ENCODE data around the gene SPATA6L.

Gene SPATA6L

DNA sequence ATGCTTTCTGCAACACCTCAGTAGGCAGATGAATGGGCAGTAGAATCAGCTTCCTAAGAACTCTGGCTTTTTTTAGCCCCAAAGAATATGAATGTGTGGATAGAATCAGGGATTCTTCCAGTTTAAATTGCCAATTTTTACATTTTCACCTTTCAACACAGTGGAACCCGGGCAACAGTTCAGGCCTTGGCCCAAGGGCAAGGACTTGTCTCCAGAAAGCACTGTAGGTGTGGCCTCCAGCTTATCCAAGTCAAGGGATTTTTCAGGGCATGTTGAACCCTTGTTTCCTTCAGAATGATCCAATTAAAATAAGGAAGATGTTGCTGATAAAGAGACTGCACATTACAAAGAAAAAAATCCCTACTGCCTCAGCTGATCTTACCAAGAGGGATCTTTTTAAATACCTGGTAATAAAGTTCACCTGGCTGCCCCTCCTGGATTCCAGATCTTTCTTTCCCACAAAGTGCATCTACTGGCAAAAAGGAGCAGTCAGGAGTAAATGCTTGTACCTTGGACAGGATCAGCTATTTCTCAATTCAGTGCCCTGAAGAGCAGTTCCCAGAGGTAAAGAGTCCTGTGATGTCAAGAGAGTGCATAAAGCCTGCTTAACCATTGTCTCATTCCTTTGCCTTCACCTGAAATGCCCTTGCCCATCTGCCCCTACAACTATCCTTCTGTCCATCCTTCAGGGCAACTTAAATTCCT is 84.3 kb downstream of the SPATA6L start:
- no peak for DNase-seq

DNA sequence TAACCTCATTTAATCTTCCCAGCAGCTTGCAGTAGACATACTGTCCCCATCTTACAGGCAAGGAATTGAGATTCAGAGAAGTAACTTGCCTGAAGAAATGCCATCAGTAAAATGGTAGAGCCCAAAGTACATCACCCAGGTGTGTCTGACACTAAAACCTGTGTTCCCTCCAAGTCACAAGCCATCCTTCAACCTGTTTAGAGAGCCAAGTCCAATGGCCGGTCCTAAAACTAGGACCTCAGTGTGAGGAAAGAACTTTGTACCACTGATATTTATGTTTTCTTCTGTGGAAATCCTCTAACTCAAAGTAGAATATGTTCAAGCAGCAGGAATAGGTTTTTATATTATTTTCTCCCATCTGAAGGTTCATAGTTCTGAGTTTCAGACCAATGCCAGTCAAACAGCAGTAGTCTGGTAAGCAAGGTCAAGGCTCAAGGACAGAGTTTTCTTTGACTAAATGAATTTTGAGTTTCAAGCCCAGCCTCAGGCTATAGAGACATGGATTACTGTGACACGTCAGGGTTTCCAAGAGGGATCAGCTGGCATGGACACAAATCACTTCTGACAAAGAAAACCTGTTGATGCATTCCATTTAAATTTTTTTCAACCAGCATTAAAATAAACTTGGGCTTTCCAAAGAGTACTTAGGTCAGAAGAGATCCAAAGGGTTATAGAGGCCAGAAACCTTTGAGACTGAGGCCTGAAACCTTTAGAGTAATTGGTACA is 85.1 kb downstream of the SPATA6L start:
- no peak for DNase-seq

DNA sequence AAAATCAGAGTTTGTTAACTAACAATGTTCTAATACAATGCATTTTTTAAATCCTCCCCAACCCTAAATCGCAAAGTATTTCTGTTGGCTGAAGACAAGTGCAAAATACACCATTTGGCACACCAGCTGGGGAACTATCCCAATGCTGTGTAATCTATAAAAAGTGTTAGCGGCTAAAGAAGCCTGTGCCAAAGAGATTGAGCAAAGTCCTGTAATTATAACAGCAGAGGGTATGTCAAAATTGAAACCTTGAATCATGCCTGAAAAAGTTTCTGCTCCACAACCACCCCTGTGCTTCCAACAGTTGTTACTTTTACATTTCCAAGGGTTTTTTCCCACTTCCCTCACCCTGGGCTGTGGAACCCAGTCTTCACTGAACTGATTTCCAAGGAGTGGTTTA is 87.3 kb downstream of the SPATA6L start:
- no peak for DNase-seq

DNA sequence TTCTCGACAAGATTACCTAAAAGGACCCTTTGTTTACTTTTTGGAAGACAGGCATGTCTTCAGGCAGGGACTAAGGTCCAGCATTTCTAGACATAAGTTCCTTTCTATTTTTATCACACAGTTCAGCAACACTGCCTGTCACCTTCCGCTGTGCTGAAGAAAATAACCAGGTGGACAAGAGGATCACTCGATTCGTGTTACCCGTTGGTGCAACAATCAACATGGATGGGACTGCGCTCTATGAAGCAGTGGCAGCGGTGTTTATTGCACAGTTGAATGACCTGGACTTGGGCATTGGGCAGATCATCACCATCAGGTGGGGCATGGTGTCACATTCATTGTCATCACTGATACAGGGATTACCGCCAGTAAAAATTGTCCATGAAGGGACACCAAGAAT is 89.8 kb downstream of the SPATA6L start:
- no peak for DNase-seq

DNA sequence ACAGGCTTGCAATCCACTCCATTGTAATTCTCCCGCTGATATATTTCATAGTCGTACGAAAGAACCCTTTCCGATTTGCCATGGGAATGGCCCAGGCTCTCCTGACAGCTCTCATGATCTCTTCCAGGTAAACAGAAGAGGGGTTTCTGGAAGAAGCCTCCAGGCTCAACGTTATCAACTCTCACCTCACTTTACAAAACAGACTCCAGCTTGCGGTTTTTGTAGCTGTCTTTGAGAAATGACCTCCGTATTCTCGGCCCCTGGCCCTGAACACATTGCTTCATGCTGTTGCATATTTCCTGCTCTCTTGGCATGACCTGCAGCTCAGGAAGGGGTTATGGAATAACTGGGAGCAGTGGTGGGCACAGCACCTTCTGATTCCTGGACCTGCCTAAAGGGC is 90.3 kb downstream of the SPATA6L start:
- no peak for DNase-seq

DNA sequence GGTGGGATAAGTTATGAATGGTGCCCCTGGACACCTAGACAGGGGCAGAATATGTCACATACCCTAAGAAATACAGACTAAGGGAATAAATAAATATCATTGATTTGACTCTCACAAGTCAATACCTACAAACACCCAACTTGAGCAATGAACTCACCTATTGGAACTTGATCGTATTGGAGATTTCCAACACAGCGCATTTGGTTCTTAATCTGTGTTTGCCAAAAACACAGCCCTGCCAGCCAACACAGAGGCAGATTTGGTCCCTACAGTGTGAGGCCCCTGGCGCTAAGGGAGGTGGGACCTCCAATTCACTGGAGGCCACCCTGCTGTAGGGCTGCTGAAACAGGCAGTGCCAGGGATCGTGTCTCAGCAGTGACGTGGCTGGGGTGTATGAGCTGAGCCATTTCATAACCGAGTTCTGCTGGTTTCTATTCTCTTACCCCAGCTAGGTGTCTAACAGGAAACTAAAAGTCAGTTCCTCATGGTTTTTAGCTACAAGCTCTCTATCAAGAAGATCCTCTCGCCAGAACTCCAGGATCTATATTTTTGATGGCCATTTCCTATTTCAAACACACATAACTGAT is 91.5 kb downstream of the SPATA6L start:
- peak; percentile 13 to 20 for DNase-seq

DNA sequence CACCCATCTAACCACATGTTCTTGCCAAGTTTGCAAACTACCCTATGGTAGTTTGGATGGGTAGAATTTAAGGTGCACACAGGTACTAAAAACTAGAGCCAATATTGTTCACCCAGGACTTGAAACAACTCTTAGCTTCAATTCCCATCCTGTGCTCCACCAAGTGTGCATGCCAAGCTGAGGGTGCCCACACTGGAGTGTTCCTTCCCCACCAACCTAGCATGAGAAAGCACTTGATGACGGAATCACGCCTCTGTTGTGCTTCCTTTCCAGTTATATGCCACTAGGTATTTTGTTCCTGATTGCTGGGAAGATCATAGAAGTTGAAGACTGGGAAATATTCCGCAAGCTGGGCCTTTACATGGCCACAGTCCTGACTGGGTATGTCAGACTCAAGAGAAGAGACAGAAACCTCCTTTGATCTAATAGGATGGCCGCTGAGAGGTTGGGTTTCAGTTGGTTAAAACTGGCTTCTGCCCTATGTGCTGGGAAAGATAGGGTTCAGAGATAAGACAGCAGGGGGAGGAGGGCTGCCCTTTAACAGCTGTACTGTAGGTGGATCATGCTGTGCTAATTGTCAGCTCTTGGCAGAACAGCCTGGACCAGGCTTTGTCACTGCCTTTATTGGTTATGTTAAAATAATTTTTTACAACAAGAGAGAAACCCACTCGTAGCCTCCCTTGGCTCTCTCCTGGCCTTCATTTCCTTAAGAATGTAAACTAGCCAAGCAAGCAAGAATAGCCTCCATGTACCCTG is 92.5 kb downstream of the SPATA6L start:
- DNase-seq = no peak

DNA sequence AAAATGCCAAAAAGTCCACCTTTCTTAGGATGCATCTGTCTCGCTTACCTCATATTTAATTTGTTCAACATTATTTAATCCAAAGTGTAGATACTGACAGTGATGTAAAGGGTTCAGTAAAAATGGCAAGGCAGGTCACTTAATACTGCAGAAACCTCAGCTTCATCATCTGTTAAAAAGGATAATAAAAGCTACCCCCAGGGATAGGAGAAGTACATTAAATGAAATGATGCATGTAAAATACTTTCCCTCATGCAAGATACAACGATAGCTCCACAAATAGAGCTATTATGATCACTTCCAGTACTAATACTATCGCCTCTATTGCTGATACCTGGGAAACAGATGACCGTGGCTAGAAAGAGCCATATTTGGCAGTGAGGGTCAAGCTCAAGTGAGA is 93.1 kb downstream of the SPATA6L start:
- no peak for DNase-seq

DNA sequence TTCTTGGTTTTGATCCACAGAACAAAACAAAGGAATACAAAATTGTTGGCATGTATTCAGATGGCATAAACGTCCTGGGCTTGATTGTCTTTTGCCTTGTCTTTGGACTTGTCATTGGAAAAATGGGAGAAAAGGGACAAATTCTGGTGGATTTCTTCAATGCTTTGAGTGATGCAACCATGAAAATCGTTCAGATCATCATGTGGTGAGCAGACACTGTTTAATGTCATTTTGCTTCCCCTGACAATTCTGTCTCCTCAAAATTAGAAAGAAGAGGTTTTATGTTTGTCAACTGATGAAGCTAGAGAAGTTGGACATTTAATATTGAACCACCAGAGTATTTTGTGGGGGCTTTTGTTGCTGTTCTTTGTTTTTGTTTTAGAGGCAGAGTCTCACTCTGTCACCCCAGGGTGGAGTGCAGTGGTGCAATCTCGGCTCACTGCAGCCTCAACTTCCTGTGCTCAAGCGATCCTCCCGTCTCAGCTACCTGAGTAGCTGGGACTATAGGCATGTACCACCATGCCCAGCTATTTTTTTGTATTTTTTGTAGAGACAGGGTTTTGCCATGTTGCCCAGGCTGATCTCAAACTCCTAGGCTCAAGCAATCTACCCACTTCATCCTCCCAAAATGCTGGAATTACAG is 94.0 kb downstream of the SPATA6L start:
- DNase-seq = peak in 1 of 2 experiments; percentile 10

DNA sequence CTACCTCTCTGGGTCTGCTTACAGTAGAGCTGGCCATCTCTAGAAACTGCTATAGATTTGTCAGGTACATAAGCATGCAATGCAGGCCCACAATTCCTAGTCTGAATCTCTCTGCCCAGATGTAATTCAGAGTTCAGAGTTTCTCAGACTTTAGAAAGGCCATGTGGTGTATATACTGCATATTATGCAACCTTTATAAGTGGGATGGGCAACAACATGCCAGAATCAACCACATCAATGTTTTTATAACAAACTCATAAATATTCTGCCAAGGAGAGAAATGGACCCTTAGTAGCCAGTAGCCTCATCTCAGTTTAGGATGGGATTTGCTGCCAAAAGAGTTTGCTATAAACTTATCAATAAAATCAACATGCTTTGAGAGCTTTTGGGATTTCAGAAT is 97.2 kb downstream of the SPATA6L start:
- DNase-seq = no peak

DNA sequence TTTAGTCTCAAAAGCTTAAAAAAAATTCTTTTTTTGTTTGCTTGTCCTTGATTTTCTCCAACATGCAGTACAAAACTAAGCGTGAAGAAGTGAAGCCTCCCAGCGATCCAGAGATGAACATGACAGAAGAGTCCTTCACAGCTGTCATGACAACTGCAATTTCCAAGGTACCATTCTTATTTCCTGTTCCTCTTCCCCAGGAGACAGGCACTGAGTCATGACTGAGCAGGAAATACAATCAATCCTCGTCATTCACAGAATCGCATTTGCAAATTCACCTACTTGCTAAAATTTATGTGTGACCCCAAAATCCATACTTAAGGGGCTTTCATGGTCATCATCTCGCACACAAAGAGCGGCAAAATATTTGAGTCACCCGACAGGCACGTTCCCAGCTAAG is 98.7 kb downstream of the SPATA6L start:
- DNase-seq = no peak

DNA sequence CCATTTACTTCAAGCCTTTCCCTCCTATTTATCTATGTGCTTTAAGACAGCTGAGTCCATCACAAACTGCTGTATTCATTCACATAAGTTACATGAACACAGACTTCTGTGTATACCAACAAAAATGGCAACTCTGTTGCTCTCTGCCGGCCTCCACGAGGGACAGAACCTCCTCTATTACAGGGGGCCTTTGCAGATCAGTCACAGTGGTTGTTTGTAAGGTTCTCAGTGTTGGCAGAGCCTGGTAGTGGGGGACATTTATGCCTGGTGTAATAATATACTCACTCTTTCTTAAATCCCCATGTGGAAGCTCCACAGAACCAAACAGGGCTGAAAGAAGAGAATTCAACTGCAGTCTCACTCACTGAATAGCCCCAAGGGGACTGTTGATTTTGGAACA is 99.5 kb downstream of the SPATA6L start:
- no peak for DNase-seq

DNA sequence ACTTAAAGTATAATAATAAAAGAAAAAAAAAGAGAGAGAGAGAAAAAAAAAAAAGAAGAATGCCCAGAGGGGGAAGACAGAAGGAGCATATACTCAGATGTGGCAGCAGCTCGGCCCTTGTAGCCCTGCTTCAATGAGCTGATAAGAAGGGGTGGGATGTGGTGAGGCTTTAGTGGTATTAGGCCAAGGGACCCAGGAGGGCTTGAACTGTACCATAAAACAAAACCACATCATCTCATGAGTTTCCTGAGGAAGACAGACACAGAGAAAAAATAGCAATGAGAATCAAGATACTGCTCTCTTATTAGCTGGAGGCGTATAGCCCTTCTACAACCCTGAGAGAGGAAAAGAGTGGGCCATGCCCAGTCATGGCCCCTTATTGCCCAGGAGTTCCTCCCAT is 103.2 kb downstream of the SPATA6L start:
- DNase-seq = no peak

DNA sequence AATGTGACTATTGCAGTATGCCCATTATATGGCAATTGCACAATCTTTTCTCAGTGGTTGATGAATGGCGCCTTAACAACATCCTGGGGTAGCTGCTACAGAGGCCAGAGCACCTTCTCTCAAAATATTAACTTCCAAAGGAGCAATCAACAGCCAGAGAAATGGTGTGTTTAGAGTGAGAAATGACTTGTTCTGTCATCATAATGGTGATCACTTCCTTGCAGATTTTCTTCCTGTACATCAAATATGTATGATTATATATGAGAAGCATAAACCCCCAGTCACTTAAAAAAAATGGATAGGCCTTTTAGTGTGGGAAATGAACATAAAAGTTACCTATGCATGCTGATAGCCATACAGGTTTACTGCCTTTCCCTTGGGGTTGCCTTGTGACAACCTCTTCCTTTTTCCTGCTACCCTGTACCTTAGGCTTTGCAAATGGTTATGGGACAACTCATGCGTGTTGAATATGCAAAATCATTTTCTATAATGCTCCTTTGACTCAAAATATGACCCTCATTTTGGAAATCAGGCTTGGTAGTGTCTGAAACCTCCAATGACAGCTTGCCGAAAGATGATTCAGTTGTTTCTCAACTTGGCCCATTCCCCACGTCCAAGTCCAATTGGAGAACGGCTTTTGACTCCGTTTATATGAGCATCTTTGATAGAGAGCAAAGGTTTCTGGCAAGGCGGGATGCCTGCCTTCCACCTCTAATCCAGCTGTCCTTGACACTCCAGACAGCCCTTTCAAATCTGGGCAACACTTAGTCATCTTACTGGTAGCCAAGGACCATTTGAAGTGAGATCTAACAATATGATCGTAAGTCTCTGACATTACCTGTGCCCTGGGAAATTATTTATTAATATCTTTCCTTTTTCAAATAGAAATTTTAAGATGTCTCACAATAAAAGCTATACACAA is 106.8 kb downstream of the SPATA6L start:
- no peak for DNase-seq

DNA sequence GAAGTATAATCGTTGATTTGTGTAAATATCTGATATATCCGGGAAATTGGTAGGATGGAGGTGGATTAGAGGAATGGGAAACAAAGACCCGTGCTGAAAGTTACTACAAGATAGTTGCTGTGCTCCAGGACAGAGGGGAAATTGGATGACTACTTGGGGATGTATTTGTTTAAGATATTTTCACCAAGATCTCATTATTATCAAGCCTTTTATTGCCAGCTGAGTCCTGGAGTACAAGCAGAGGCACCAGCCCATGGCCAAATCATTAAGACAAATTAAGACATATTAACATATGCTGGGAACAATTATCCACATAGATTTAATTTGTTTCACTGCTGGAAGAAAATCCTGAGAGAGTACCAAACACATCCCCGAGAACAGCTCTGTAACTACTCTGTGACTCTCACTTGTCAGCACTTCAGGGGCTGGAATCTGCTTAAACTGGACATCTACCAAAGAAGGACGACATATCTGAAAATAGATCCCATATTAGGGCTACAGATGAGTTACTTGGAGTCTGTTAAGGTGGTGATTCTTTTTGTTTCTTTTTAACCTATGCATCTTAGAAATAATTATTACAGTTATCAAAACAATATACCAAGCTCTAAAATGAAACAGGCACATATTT is 107.8 kb downstream of the SPATA6L start:
- no peak for DNase-seq

DNA sequence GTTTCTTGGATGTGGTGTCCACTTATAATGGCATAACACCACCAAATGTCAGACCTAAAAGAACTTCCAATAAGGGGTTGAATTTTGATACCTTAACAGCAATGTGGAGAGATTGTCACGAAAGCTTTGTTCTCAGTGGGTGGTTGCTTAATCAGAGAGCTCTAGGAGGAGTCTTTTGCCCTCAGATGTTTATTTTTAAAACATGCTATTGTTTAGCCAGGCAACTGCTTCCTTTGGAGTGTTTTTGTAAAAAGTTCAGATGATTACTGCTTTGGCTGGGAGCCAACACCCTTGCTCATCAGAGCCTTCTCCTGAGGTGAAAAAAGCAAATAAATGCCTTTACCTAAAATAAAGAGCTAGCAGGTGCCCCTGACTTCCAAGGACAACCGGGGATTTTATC is 111.0 kb downstream of the SPATA6L start:
- no peak for DNase-seq

DNA sequence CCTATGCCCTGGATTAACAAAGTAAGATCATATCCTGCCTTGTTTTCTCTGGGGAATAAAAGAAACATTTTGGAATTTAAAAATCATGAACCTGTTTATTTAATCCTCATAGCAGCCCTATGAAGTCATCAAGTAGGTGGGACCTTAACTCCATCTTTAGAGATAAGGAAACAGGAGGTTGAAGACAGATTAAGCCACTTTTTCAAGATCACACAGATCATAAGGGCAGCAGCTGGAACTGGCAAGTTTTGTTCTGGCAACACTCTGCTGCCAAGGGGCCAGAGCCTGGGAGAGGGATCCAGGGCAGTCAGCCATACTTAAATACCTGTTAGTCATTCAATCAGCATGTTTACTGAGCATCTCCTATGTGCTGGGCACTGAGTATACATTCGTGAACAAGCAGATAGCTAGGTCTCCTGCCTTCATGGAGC is 112.3 kb downstream of the SPATA6L start:
- no peak for DNase-seq

DNA sequence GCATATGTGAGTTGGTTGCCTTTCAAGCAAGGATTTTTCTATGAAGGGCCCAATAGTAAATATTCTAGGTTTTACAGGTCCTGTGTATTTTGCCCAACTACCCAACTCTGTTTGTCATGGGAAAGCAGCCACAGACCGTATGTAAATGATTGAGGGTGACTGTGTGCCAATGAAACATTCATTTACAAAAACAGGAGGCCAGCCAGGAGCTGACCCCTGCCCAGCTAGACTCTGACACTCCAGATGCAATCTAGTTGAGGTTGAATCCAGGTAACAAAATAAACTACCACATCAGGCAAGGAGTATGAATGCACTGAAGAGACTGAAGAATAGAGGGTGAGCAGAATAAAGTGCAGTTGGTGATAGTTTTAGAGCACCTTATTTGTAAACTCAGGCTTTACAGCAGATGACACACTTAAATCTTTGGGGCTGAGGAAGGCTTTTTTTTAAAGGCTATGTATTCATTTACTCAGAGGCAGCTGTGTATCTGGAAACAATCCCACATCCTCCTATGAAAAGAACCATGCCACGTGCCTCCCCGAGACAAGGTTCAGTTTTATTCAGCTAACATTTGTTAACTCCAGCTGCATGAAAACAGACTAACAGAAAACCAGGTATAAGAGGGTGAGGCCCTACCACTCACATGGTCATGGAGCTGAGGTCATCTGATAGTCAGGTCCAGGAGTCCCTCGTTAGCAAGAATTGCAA is 115.3 kb downstream of the SPATA6L start:
- no peak for DNase-seq

DNA sequence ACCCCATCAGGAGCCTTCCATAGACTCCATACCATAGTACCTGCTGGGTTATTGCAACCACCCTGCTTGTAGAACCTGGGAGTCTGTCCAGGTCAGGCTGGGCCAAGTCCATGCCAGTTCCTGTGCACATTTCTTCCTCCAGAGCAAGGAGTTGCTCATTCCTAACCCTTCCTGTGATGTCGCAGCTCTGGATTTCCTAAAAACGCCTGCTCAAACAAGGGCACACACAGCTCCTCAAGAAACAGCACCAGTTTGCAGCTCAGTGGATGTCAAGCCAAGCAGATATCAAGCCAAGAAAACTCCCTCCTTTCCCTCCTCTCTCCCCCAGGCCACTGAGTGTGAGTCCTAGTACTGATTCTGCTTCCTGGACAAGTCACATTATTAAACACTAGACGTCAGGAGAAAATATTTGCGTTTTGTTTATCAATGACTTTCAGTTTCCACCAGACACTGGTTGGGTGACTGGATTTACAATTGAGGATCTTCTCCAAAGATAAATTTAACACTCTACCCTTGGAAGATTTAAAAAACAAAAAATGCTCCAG is 116.5 kb downstream of the SPATA6L start:
- DNase-seq = no peak
